Common myeloid progenitor, CD34-positive (primary cell): ENCODE results near the gene CER1.
"Not testable (repeated sequence)": the region's sequence is repeated elsewhere in the genome, so short reads cannot be mapped to it uniquely, and the experiment has no call there.

Source experiments
- CTCF ChIA-PET: fragments of 350-600 bp; sonication (Branson Sonifier 250); formaldehyde crosslinking; loops from one replicate; lab custom pipeline; 2021; ENCODE audit warnings: antibody characterized with exemption; lab: Charles Lee
- POLR2A ChIA-PET: fragments of 350-600 bp; sonication (Branson Sonifier 250); formaldehyde crosslinking; loops from one replicate; lab custom pipeline; 2021; ENCODE audit warnings: antibody characterized with exemption; lab: Charles Lee
- DNase-seq, 3 donors: peaks; one replicate each; pipeline versions ENCODE4 v3.0.0 to v3.0.0-alpha.2; 2013
- H3K27ac ChIP-seq, 2 experiments: 1 replicate in 1 of 2; 2 replicates in 1 of 2; pipeline ENCODE4 v1.7.0; 2013; ENCODE audit warnings: inconsistent platforms in 2 of 2, low read length in 2 of 2, mild to moderate bottlenecking in 2 of 2, low read depth in 1 of 2, moderate library complexity in 1 of 2; ENCODE audit not compliant: severe bottlenecking in 2 of 2, insufficient read depth in 1 of 2, poor library complexity in 1 of 2
- H3K27me3 ChIP-seq, 5 experiments: replicated peaks in 2 of 5; 1 replicate in 3 of 5; 2 replicates in 2 of 5; pipeline versions ENCODE4 v1.6.1 to v1.7.0; 2013; ENCODE audit warnings: low read length in 4 of 5, mild to moderate bottlenecking in 2 of 5, moderate library complexity in 2 of 5, inconsistent platforms in 1 of 5; ENCODE audit not compliant: insufficient read depth in 5 of 5, control insufficient read depth in 4 of 5
- H3K36me3 ChIP-seq, 4 experiments: 1 replicate in 2 of 4; 2 replicates in 2 of 4; pipeline versions ENCODE4 v1.6.1 to v1.7.0; 2013; ENCODE audit warnings: low read length in 3 of 4, control low read depth in 1 of 4, mild to moderate bottlenecking in 1 of 4; ENCODE audit not compliant: control insufficient read depth in 4 of 4, insufficient read depth in 4 of 4
- H3K4me1 ChIP-seq, 4 experiments: 1 replicate in 3 of 4; 2 replicates in 1 of 4; pipeline versions ENCODE4 v1.6.1 to v1.7.1; 2013; ENCODE audit warnings: low read length in 3 of 4, mild to moderate bottlenecking in 3 of 4, control low read depth in 1 of 4, inconsistent platforms in 1 of 4, moderate library complexity in 1 of 4; ENCODE audit not compliant: control insufficient read depth in 4 of 4, insufficient read depth in 4 of 4; ENCODE audit errors: control extremely low read depth in 1 of 4
- H3K4me3 ChIP-seq, 7 experiments: 1 replicate in 4 of 7; 2 replicates in 3 of 7; pipeline versions ENCODE4 v1.5.1 to v1.7.0; 2013; ENCODE audit warnings: mild to moderate bottlenecking in 7 of 7, low read length in 6 of 7, moderate library complexity in 6 of 7, inconsistent platforms in 2 of 7, low read depth in 2 of 7, control low read depth in 1 of 7; ENCODE audit not compliant: insufficient read depth in 4 of 7, control insufficient read depth in 1 of 7; ENCODE audit errors: extremely low read depth in 1 of 7
- H3K9me3 ChIP-seq, 5 experiments: 1 replicate in 4 of 5; 2 replicates in 1 of 5; pipeline versions ENCODE4 v1.6.1 to v1.7.1; 2013; ENCODE audit warnings: low read length in 4 of 5, mild to moderate bottlenecking in 2 of 5, inconsistent platforms in 1 of 5, low read depth in 1 of 5, moderate library complexity in 1 of 5; ENCODE audit not compliant: control insufficient read depth in 4 of 5, insufficient read depth in 2 of 5; ENCODE audit errors: control extremely low read depth in 1 of 5
- whole genome bisulfite sequencing: methylation state at CpG from one replicate; pipeline ENCODE4 v1.1.5; 2013; ENCODE audit not compliant: insufficient coverage; 5-methylcytosine and 5-hydroxymethylcytosine counted together

Gene CER1

DNA sequence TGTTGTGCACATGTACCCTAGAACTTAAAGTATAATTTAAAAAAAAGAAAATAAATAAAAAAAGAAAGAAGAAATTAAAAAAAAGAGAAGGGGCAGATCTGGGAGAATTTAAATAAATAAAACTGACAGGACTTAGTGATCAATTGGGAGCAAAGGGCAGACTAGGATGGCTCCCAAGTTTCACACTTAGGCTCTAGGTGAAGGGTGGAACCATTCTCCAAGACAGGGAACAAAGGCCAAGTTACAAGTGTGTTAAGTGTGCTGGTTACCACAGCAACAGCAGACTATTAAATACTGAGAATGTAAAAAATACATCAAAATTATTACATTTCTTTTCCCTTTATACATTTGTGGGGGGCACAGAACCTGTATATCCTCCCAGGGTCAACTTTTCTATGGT is 36.4 kb downstream of the CER1 start:
- Histone ChIP-seq H3K27me3 (no peaks in the 10 kb centered on the region), H3K4me1 (peaks cover 0 to 10% (median 1%) of the 10 kb centered on the region in 4 experiments), H3K27ac (no peak overlapping the region), H3K4me3 (no peak overlapping the region), H3K9me3 (no peaks in the 10 kb centered on the region), H3K36me3 (peaks cover 8 to 32% (median 18%) of the 10 kb centered on the region in 4 experiments)
- ChIA-PET CTCF (no interaction called here), POLR2A (no interaction called here)
- DNase-seq = no peak

DNA sequence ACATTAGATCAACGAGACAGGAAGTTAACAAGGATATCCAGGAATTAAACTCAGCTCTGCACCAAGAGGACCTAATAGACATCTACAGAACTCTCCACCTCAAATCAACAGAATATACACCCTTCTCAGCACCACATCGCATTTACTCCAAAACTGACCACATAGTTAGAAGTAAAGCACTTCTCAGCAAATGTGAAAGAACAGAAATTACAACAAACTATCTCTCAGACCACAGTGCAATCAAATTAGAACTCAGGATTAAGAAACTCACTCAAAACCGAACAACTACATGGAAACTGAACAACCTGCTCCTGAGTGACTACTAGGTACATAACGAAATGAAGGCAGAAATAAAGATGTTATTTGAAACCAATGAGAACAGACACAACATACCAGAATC is 39.9 kb downstream of the CER1 start:
- CTCF ChIA-PET, POLR2A ChIA-PET, H3K27ac ChIP-seq, H3K9me3 ChIP-seq, DNase-seq, H3K4me1 ChIP-seq, H3K27me3 ChIP-seq, H3K4me3 ChIP-seq: not testable (repeated sequence)
- 100% methylated on average over 1 of the region's 4 CpGs for WGBS
- H3K36me3 ChIP-seq = peaks cover 3 to 18% (median 11%) of the 10 kb centered on the region in 4 experiments

DNA sequence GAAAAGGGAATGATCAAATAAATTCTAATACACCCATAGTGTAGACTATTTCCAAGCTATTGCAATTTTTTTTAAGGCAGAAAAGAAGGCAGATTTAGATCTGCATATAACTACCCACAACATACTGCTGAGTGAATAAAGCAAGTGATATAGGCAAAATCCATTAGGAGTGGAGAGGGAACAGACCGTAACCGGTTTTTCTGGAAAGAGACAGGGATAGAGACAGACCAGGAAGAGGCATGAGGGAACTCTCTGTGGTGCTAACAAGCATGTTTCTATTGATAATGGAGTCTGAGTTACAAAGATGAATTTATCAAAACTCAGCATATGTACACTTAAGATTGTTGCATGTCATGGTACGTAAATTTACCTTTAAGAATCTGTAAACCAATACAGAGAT is 43.8 kb downstream of the CER1 start:
- Histone ChIP-seq H3K27ac (no peak overlapping the region), H3K9me3 (no peaks in the 10 kb centered on the region), H3K36me3 (peaks cover 2 to 10% (median 5%) of the 10 kb centered on the region in 4 experiments), H3K27me3 (no peaks in the 10 kb centered on the region), H3K4me3 (no peak overlapping the region), H3K4me1 (no peaks in the 10 kb centered on the region)
- WGBS = no CpG with 5 or more reads among the region's 3 CpGs
- no peak for DNase-seq
- ChIA-PET POLR2A (no interaction called here), CTCF (no interaction called here)

DNA sequence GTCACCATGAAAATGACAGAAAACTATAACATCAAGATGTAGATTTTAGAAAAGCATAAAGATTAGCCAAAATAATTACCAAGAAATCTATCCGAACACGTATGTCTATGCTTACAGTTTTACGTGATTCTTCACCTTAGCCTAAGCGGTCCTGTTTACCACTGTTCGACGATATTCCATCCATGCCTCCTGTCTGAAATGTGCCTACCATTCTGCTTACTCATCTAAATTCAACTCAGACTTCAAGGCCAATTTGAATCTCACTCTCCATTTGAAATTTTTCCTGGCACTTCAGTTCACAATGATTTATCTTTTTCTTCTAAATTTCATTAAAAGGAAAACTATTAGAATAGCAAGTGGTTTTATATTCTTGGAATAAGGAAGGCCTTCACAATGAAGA is 44.7 kb downstream of the CER1 start:
- Histone ChIP-seq H3K4me3 (no peak overlapping the region), H3K27ac (no peak overlapping the region), H3K9me3 (no peaks in the 10 kb centered on the region), H3K4me1 (no peaks in the 10 kb centered on the region), H3K36me3 (peaks cover 2 to 10% (median 5%) of the 10 kb centered on the region in 4 experiments), H3K27me3 (no peaks in the 10 kb centered on the region)
- ChIA-PET POLR2A (no interaction called here), CTCF (no interaction called here)
- DNase-seq = no peak
- 97% methylated on average over 6 of the region's 6 CpGs for WGBS

DNA sequence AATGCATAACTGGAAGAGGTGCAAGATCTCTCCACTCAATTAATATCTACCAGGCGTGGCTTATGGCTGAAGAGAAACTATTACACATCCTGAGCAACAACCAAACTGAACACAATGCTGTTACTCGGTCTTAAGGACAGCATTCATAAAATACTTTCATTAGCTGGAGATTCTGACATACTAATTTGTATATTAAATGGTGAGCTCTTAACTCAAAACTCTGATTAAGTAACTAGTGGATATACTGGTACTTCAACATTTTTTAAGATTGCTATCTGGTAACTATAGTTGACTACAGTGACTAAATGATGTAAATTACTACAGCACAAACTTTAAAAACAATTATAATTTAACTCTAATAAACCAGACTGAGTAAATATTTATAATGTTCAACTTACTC is 45.1 kb downstream of the CER1 start:
- DNase-seq = no peak
- Histone ChIP-seq H3K9me3 (no peaks in the 10 kb centered on the region), H3K27me3 (no peaks in the 10 kb centered on the region), H3K4me1 (no peaks in the 10 kb centered on the region), H3K36me3 (peaks cover 5 to 10% (median 7%) of the 10 kb centered on the region in 4 experiments), H3K27ac (no peak overlapping the region), H3K4me3 (no peak overlapping the region)
- POLR2A ChIA-PET = no interaction called here
- WGBS = no CpG with 5 or more reads among the region's 2 CpGs
- CTCF ChIA-PET = no interaction called here

DNA sequence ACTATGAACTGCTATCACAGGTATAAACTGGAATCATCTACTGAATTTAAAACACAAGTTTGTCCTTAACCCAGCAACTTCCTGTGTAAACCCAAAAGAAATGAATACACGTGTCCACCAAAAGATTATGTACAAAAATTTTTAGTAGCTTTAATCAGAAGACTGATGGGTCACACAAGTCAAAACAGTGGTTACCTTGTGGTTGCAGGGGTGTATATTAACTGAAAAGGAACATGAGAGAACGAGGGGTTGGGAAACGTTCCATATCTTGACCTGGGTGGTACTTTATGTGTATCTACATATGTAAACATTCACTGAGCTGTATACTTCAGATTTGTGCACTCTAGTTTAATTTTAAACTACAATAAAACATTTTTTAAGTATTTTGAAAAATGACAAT is 47.9 kb downstream of the CER1 start:
- POLR2A ChIA-PET = no interaction called here
- WGBS = no CpG with 5 or more reads among the region's 3 CpGs
- CTCF ChIA-PET = interaction anchor here (0.8 kb wide), 1 partner anchor 14 kb away, joined by 3 read pairs; no protein-coding TSS in a partner anchor
- Histone ChIP-seq H3K27ac (no peak overlapping the region), H3K36me3 (peaks cover 4 to 15% (median 10%) of the 10 kb centered on the region in 4 experiments), H3K4me3 (no peak overlapping the region), H3K27me3 (no peaks in the 10 kb centered on the region), H3K9me3 (peaks cover 0 to 1% (median 0%) of the 10 kb centered on the region in 5 experiments), H3K4me1 (no peaks in the 10 kb centered on the region)
- no peak for DNase-seq

DNA sequence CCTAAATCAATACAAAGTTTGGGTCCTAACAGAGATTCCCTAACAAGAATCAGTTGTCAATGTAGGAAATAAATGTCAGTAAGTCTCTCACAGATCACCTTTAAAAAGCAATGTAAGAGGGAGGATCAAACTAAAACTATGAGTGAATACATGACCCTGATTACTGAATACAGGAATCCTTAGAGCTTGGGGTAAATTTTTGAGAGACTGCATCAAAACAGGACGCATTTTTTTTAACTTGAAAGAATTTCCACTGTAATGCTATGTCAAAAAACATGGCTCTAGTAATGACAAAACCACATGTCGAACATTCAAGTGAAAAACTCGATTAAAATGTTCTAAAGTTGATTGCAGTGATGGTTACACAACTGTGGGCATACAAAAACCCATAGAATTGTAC is 51.2 kb downstream of the CER1 start:
- no peak overlapping the region for H3K4me3 ChIP-seq
- WGBS = 100% methylated on average over 1 of the region's 3 CpGs
- no peak for DNase-seq
- peaks cover 4 to 15% (median 10%) of the 10 kb centered on the region in 4 experiments for H3K36me3 ChIP-seq
- POLR2A ChIA-PET = no interaction called here
- H3K27me3 ChIP-seq = no peaks in the 10 kb centered on the region
- CTCF ChIA-PET = no interaction called here
- peaks cover 0 to 1% (median 0%) of the 10 kb centered on the region in 5 experiments for H3K9me3 ChIP-seq
- no peak overlapping the region for H3K27ac ChIP-seq
- no peaks in the 10 kb centered on the region for H3K4me1 ChIP-seq
